IMR-90 (cell line): ENCODE results near the gene PHACTR2. TPM values are rescaled to one million over a fixed set of nuclear protein-coding genes. Genes with fewer than 3 reads are reported as not detected.

Experiments used
- ATAC-seq: fragments of 200-7000 bp; cut with Tn5 transposase; 2 replicates; pipeline ENCODE4 v1.9.1; 2020; ENCODE audit warnings: low read depth, mild to moderate bottlenecking, moderate library complexity
- BruUV-seq: library from RNA; stranded (reverse); fragments of 400-500 nt; replicated peaks from 2 replicates; lab custom pipeline; 2021; lab: Mats Ljungman, UMichigan
- CTCF ChIA-PET: fragments of 300-600 bp; formaldehyde crosslinking; extraction: SDS; loops from one replicate; lab custom pipeline; 2021; ENCODE audit warnings: antibody characterized with exemption; lab: Yijun Ruan, JAX
- POLR2A ChIA-PET: fragments of 300-600 bp; sonication (Branson Sonifier 250); formaldehyde crosslinking; loops from one replicate; lab custom pipeline; 2022; ENCODE audit warnings: antibody characterized with exemption; ENCODE audit not compliant: unreplicated experiment; lab: Charles Lee
- DNase-seq: peaks from one replicate; pipeline ENCODE4 v3.0.0; 2013
- H2AFZ ChIP-seq: replicated peaks from 2 replicates; pipeline ENCODE3; 2013; ENCODE audit warnings: low read length, mild to moderate bottlenecking; ENCODE audit not compliant: poor library complexity
- H2AK5ac ChIP-seq: 2 replicates; pipeline ENCODE4 v1.6.1; 2013; ENCODE audit warnings: low read depth, low read length, inconsistent platforms
- H2AK9ac ChIP-seq: replicated peaks from 2 replicates; pipeline ENCODE3; 2013; ENCODE audit warnings: mild to moderate bottlenecking, low read depth, low read length, moderate library complexity; ENCODE audit not compliant: poor library complexity
- H2BK120ac ChIP-seq: 2 replicates; pipeline ENCODE4 v1.6.1; 2013; ENCODE audit warnings: low read depth, low read length, inconsistent platforms
- H2BK15ac ChIP-seq: 3 replicates; pipeline ENCODE4 v1.6.1; 2013; ENCODE audit warnings: low read depth, low read length, inconsistent platforms
- H2BK20ac ChIP-seq: 2 replicates; pipeline ENCODE4 v1.6.1; 2013; ENCODE audit warnings: low read depth, mild to moderate bottlenecking, inconsistent platforms, low read length, moderate library complexity
- H2BK5ac ChIP-seq: 2 replicates; pipeline ENCODE4 v1.6.1; 2013; ENCODE audit warnings: mild to moderate bottlenecking, low read depth, low read length, inconsistent platforms; ENCODE audit not compliant: poor library complexity, severe bottlenecking
- H3K14ac ChIP-seq: replicated peaks from 2 replicates; pipeline ENCODE4 v1.6.1; 2013; ENCODE audit warnings: low read depth, low read length, inconsistent platforms
- H3K18ac ChIP-seq: 2 replicates; pipeline ENCODE4 v1.6.1; 2013; ENCODE audit warnings: low read depth, low read length, control low read depth
- H3K23ac ChIP-seq: 2 replicates; pipeline ENCODE4 v1.6.1; 2013; ENCODE audit warnings: low read depth, low read length, inconsistent platforms
- H3K27ac ChIP-seq: 2 replicates; pipeline ENCODE4 v1.5.1; 2013; ENCODE audit warnings: mild to moderate bottlenecking, control low read depth, low read length; ENCODE audit not compliant: insufficient read depth
- H3K27me3 ChIP-seq: 2 replicates; pipeline ENCODE4 v1.6.1; 2013; ENCODE audit warnings: low read length; ENCODE audit not compliant: control insufficient read depth, insufficient read depth
- H3K36me3 ChIP-seq: 2 replicates; pipeline ENCODE4 v1.6.1; 2013; ENCODE audit warnings: low read length, mixed read lengths; ENCODE audit not compliant: control insufficient read depth, insufficient read depth
- H3K4ac ChIP-seq: 2 replicates; pipeline ENCODE4 v1.6.1; 2013; ENCODE audit warnings: low read depth, low read length, inconsistent platforms
- H3K4me1 ChIP-seq: 2 replicates; pipeline ENCODE4 v1.6.1; 2013; ENCODE audit warnings: low read length, mixed read lengths; ENCODE audit not compliant: control insufficient read depth, insufficient read depth
- H3K4me2 ChIP-seq: 2 replicates; pipeline ENCODE4 v1.6.1; 2013; ENCODE audit warnings: low read depth, mild to moderate bottlenecking, control low read depth, low read length, moderate library complexity
- H3K4me3 ChIP-seq: 2 replicates; pipeline ENCODE4 v1.5.1; 2013; ENCODE audit warnings: low read depth, mild to moderate bottlenecking, control low read depth, low read length, moderate library complexity; ENCODE audit not compliant: insufficient read depth
- H3K56ac ChIP-seq: 2 replicates; pipeline ENCODE4 v1.6.1; 2013; ENCODE audit warnings: low read length, inconsistent platforms; ENCODE audit not compliant: insufficient read depth; ENCODE audit errors: extremely low read depth
- H3K79me1 ChIP-seq, 2 experiments: 2 replicates each; pipeline ENCODE4 v1.6.1; 2013; ENCODE audit warnings: low read length in 2 of 2, inconsistent platforms in 1 of 2, low read depth in 1 of 2
- H3K9ac ChIP-seq: 2 replicates; pipeline ENCODE4 v1.6.1; 2013; ENCODE audit warnings: low read depth, low read length, control low read depth
- H3K9me1 ChIP-seq: 2 replicates; pipeline ENCODE4 v1.6.1; 2013; ENCODE audit warnings: low read length, inconsistent platforms; ENCODE audit not compliant: insufficient read depth
- H3K9me3 ChIP-seq: 2 replicates; pipeline ENCODE4 v1.6.1; 2013; ENCODE audit warnings: low read length; ENCODE audit not compliant: control insufficient read depth, insufficient read depth
- H4K20me1 ChIP-seq: 2 replicates; pipeline ENCODE4 v1.6.1; 2013; ENCODE audit warnings: low read length, inconsistent platforms; ENCODE audit not compliant: insufficient read depth
- H4K5ac ChIP-seq: 2 replicates; pipeline ENCODE4 v1.6.1; 2013; ENCODE audit warnings: mild to moderate bottlenecking, low read depth, low read length, control low read depth
- H4K8ac ChIP-seq, 2 experiments: 2 replicates each; pipeline ENCODE4 v1.6.1; 2013; ENCODE audit warnings: low read depth in 2 of 2, low read length in 2 of 2, control low read depth in 1 of 2, inconsistent platforms in 1 of 2
- H4K91ac ChIP-seq: 2 replicates; pipeline ENCODE4 v1.6.1; 2013; ENCODE audit warnings: low read depth, low read length, inconsistent platforms; ENCODE audit not compliant: insufficient read depth
- MAFK ChIP-seq: IDR thresholded peaks from 2 replicates; pipeline ENCODE4 v1.6.1; 2012; ENCODE audit warnings: low read depth, low read length, improper control_type of control experiment
- MAZ ChIP-seq: IDR thresholded peaks from 2 replicates; pipeline ENCODE4 v1.6.1; 2012; ENCODE audit warnings: low read depth, mild to moderate bottlenecking, low read length, improper control_type of control experiment, moderate library complexity, borderline replicate concordance
- NFE2L2 ChIP-seq: fragments of 150-350 bp; IDR thresholded peaks from 2 replicates; pipeline ENCODE4 v1.6.1; 2016; ENCODE audit warnings: low read depth, mild to moderate bottlenecking, low read length
- POLR2A ChIP-seq: IDR thresholded peaks from 2 replicates; pipeline ENCODE4 v1.6.1; 2012; ENCODE audit warnings: mild to moderate bottlenecking, low read depth, low read length
- RFX5 ChIP-seq: IDR thresholded peaks from 2 replicates; pipeline ENCODE4 v1.8.0; 2012; ENCODE audit warnings: low read depth, mild to moderate bottlenecking, low read length, moderate library complexity
- WGBS, 2 experiments: methylation state at CpG; one replicate each; pipeline versions ENCODE4 v1.1.5 to v1.1.7; 2013; ENCODE audit warnings: missing lambda C conversion rate in 2 of 2; ENCODE audit not compliant: insufficient read length in 1 of 2; ENCODE audit errors: extremely low coverage in 2 of 2; 5-methylcytosine and 5-hydroxymethylcytosine counted together
- dilution Hi-C: fragments of 300-500 bp; cut with HindIII; formaldehyde crosslinking; loops from one replicate; pipeline ENCODE4 v1.14.3; 2018; ENCODE audit warnings: low sequenced_read_pairs; ENCODE audit not compliant: unreplicated experiment
- in situ Hi-C: fragments of 300-500 bp; cut with MboI; formaldehyde crosslinking; loops from 3 replicates; pipeline ENCODE4 v1.14.3; 2019; ENCODE audit warnings: low sequenced_read_pairs, inconsistent platforms, mixed read lengths
- intact Hi-C: fragments of 100-400 bp; cut with micrococcal nuclease; formaldehyde crosslinking; loops from 2 replicates; pipeline ENCODE4 v1.10.0; 2022
- polyA plus RNA-seq, 3 experiments: library from polyadenylated mRNA; depleted of rRNA; stranded (reverse); fragments of >200 nt; gene quantifications; 2 replicates each; pipeline ENCODE4 v1.2.3, GENCODE V29; 2012; ENCODE audit warnings: low replicate concordance in 1 of 3
- total RNA-seq: library from RNA; depleted of rRNA; stranded (reverse); fragments of >200 nt; gene quantifications from 2 replicates; pipeline ENCODE4 v1.2.3, GENCODE V29; 2012
- TF ChIP-seq, protein P1 (sequence below): fragments of 150-350 bp; IDR thresholded peaks from 2 replicates; pipeline ENCODE4 v1.6.1; 2016; ENCODE audit warnings: low read depth, mild to moderate bottlenecking, low read length, moderate library complexity, borderline replicate concordance
- TF ChIP-seq, protein P2 (sequence below): conservative IDR thresholded peaks from 2 replicates; pipeline ENCODE4 v1.5.1; 2012; ENCODE audit warnings: mild to moderate bottlenecking, low read depth, low read length, improper control_type of control experiment
- TF ChIP-seq, protein P3 (sequence below): fragments of 150-350 bp; IDR thresholded peaks from 2 replicates; pipeline ENCODE4 v1.6.1; 2017; ENCODE audit warnings: mild to moderate bottlenecking, antibody characterized with exemption, low read length, low read depth

PHACTR2 gene
- total and polyA plus RNA-seq, 2 of the 4 experiments (the other 2 are of a cell fraction), result 14.5 to 74.2 TPM

DNA sequence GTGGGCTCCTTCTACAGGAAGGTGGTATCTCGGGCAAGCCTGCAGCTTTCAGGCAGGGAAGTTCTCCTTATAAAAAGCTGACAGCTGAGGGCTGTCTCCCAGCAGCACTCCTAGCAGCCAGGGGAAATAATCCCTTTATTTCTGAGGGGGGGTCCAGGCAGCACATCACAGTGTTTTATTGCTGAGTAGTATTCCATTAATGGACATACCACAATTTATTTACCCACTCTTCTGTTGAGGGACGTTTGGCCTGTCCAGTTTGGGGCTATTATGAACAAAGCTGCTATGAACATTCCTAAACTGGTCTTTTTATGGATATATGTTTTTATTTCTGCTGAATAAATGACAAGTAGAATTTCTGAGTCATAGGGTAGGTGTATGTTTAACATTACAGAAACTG, 20.0 kb upstream of the PHACTR2 start:
- Histone ChIP-seq H3K18ac (no peak overlapping the region), H4K91ac (no peak overlapping the region), H4K5ac (no peak overlapping the region), H3K79me1 (no peaks in the 10 kb centered on the region), H2BK20ac (no peak overlapping the region), H3K36me3 (no peaks in the 10 kb centered on the region), H4K20me1 (no peaks in the 10 kb centered on the region), H3K23ac (no peak overlapping the region), H2AK9ac (no peak overlapping the region), H3K9ac (no peak overlapping the region), H3K4ac (no peak overlapping the region), H3K56ac (no peak overlapping the region), H2AK5ac (no peak overlapping the region), H3K9me1 (no peaks in the 10 kb centered on the region), H3K9me3 (peaks cover 4% of the 10 kb centered on the region; the same call in 1 of the 2 replicates), H2AFZ (no peak overlapping the region), H4K8ac (no peak overlapping the region), H3K4me3 (no peak overlapping the region), H2BK5ac (no peak overlapping the region), H3K27ac (no peak overlapping the region), H3K27me3 (no peaks in the 10 kb centered on the region), H2BK120ac (no peak overlapping the region), H3K14ac (no peak overlapping the region), H3K4me1 (no peaks in the 10 kb centered on the region), H2BK15ac (no peak overlapping the region), H3K4me2 (no peak overlapping the region)
- no TSS peak for BruUV-seq
- dilution Hi-C loops, result no loop called here
- 100% methylated on average over 1 of the region's 2 CpGs; no CpG with 5 or more reads in 1 of the 2 experiments for WGBS, 2 experiments
- CTCF ChIA-PET, result no interaction called here
- no peak for DNase-seq
- in situ Hi-C loops, result no loop called here
- TF ChIP-seq, protein P1, sequence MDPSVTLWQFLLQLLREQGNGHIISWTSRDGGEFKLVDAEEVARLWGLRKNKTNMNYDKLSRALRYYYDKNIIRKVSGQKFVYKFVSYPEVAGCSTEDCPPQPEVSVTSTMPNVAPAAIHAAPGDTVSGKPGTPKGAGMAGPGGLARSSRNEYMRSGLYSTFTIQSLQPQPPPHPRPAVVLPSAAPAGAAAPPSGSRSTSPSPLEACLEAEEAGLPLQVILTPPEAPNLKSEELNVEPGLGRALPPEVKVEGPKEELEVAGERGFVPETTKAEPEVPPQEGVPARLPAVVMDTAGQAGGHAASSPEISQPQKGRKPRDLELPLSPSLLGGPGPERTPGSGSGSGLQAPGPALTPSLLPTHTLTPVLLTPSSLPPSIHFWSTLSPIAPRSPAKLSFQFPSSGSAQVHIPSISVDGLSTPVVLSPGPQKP, result no peak
- TF ChIP-seq MAZ (no peak), RFX5 (no peak), NFE2L2 (no peak), POLR2A (no peak), MAFK (no peak)
- TF ChIP-seq, protein P2, sequence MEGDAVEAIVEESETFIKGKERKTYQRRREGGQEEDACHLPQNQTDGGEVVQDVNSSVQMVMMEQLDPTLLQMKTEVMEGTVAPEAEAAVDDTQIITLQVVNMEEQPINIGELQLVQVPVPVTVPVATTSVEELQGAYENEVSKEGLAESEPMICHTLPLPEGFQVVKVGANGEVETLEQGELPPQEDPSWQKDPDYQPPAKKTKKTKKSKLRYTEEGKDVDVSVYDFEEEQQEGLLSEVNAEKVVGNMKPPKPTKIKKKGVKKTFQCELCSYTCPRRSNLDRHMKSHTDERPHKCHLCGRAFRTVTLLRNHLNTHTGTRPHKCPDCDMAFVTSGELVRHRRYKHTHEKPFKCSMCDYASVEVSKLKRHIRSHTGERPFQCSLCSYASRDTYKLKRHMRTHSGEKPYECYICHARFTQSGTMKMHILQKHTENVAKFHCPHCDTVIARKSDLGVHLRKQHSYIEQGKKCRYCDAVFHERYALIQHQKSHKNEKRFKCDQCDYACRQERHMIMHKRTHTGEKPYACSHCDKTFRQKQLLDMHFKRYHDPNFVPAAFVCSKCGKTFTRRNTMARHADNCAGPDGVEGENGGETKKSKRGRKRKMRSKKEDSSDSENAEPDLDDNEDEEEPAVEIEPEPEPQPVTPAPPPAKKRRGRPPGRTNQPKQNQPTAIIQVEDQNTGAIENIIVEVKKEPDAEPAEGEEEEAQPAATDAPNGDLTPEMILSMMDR, result no peak
- TF ChIP-seq, protein P3, sequence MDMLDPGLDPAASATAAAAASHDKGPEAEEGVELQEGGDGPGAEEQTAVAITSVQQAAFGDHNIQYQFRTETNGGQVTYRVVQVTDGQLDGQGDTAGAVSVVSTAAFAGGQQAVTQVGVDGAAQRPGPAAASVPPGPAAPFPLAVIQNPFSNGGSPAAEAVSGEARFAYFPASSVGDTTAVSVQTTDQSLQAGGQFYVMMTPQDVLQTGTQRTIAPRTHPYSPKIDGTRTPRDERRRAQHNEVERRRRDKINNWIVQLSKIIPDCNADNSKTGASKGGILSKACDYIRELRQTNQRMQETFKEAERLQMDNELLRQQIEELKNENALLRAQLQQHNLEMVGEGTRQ, result no peak
- POLR2A ChIA-PET, result no interaction called here
- intact Hi-C loops, result no loop called here
- ATAC-seq, result no peak
